Activated T-cell treated with anti-CD3 and anti-CD28 coated beads, Interleukin-2, amount 50 U/mL, for 4 hours (primary cell): ENCODE data around the gene CLCN5. TPM values are rescaled to one million over a fixed set of nuclear protein-coding genes. Genes with fewer than 3 reads are reported as not detected.
"Not testable (repeated sequence)": the region's sequence is repeated elsewhere in the genome, so short reads cannot be mapped to it uniquely, and the experiment has no call there.

ENCODE experiments used
- ATAC-seq, 2 donors: fragments of 200-7000 bp; cut with Tn5 transposase; one replicate each; pipeline ENCODE4 v1.10.0; 2021
- DNase-seq: peaks from one replicate; pipeline ENCODE4 v3.0.0-alpha.2; 2020
- H3K27me3 Mint-ChIP-seq: one replicate; pipeline ENCODE4 v1.8.0; 2021; ENCODE audit warnings: low read depth, mixed read lengths
- H3K36me3 Mint-ChIP-seq: one replicate; pipeline ENCODE4 v1.8.0; 2022; ENCODE audit warnings: mixed read lengths; ENCODE audit not compliant: insufficient read depth
- H3K4me1 Mint-ChIP-seq: one replicate; pipeline ENCODE4 v1.8.0; 2021; ENCODE audit warnings: low read depth, mixed read lengths
- H3K4me3 Mint-ChIP-seq: one replicate; pipeline ENCODE4 v1.8.0; 2021; ENCODE audit warnings: mild to moderate bottlenecking, moderate library complexity, mixed read lengths
- H3K9me3 Mint-ChIP-seq: one replicate; pipeline ENCODE4 v1.8.0; 2021; ENCODE audit warnings: mixed read lengths
- total RNA-seq, 3 donors: library from RNA; stranded (reverse); gene quantifications; one replicate each; pipeline ENCODE4 v1.2.1, GENCODE V29; 2021

CLCN5 gene
- total RNA-seq, 3 donors from 2014 or later, result 3.0 to 4.4 (median 3.2) TPM

- Mint-ChIP-seq H3K4me1 (no peaks in the 10 kb centered on the region), H3K9me3 (no peaks in the 10 kb centered on the region), H3K4me3 (no peak overlapping the region), H3K27me3 (no peaks in the 10 kb centered on the region), H3K36me3 (no peaks in the 10 kb centered on the region)
- DNase-seq (no peak), ATAC-seq (no peak)
Measured at GRCh38 chrX:49995795-49996455, 73.5 kb downstream of the CLCN5 start.

- H3K27me3 Mint-ChIP-seq, result no peaks in the 10 kb centered on the region
- H3K9me3 Mint-ChIP-seq, result no peaks in the 10 kb centered on the region
- ATAC-seq (no peak), DNase-seq (no peak)
- H3K4me1 Mint-ChIP-seq, result no peaks in the 10 kb centered on the region
- H3K36me3 Mint-ChIP-seq, result no peaks in the 10 kb centered on the region
- H3K4me3 Mint-ChIP-seq, result no peak overlapping the region
Measured at GRCh38 chrX:49996474-49996873, 74.1 kb downstream of the CLCN5 start.

GRCh38 chrX:49999087-49999486, 76.7 kb downstream of the CLCN5 start:
- no peaks in the 10 kb centered on the region for H3K9me3 Mint-ChIP-seq
- no peaks in the 10 kb centered on the region for H3K4me1 Mint-ChIP-seq
- ATAC-seq (peak in 1 of 2 donors; percentile 46), DNase-seq (no peak)
- H3K4me3 Mint-ChIP-seq, result no peak overlapping the region
- H3K36me3 Mint-ChIP-seq, result no peaks in the 10 kb centered on the region
- H3K27me3 Mint-ChIP-seq, result no peaks in the 10 kb centered on the region

- H3K4me1 Mint-ChIP-seq, result no peaks in the 10 kb centered on the region
- no peaks in the 10 kb centered on the region for H3K27me3 Mint-ChIP-seq
- H3K36me3 Mint-ChIP-seq, result no peaks in the 10 kb centered on the region
- ATAC-seq (no peak), DNase-seq (no peak)
- no peak overlapping the region for H3K4me3 Mint-ChIP-seq
- H3K9me3 Mint-ChIP-seq, result no peaks in the 10 kb centered on the region
Measured at GRCh38 chrX:50000937-50001542, 78.6 kb downstream of the CLCN5 start.

- Mint-ChIP-seq H3K9me3 (no peaks in the 10 kb centered on the region), H3K4me3 (no peak overlapping the region), H3K27me3 (no peaks in the 10 kb centered on the region), H3K4me1 (no peaks in the 10 kb centered on the region), H3K36me3 (no peaks in the 10 kb centered on the region)
- DNase-seq (no peak), ATAC-seq (no peak)
Measured at GRCh38 chrX:50002067-50002714, 79.8 kb downstream of the CLCN5 start.

GRCh38 chrX:50003467-50003866, 81.1 kb downstream of the CLCN5 start:
- no peak for ATAC-seq
- H3K36me3 Mint-ChIP-seq, result no peaks in the 10 kb centered on the region
- no peak for DNase-seq
- no peaks in the 10 kb centered on the region for H3K27me3 Mint-ChIP-seq
- H3K4me1 Mint-ChIP-seq, result no peaks in the 10 kb centered on the region
- H3K4me3 Mint-ChIP-seq, result no peak overlapping the region
- no peaks in the 10 kb centered on the region for H3K9me3 Mint-ChIP-seq

- no peaks in the 10 kb centered on the region for H3K36me3 Mint-ChIP-seq
- no peaks in the 10 kb centered on the region for H3K9me3 Mint-ChIP-seq
- no peak overlapping the region for H3K4me3 Mint-ChIP-seq
- H3K4me1 Mint-ChIP-seq, result no peaks in the 10 kb centered on the region
- ATAC-seq (no peak), DNase-seq (no peak)
- no peaks in the 10 kb centered on the region for H3K27me3 Mint-ChIP-seq
Measured at GRCh38 chrX:50003927-50004326, 81.5 kb downstream of the CLCN5 start.

GRCh38 chrX:50025591-50025990, 103.2 kb downstream of the CLCN5 start:
- not testable (repeated sequence) for H3K4me1 Mint-ChIP-seq, H3K36me3 Mint-ChIP-seq, ATAC-seq, H3K27me3 Mint-ChIP-seq, H3K4me3 Mint-ChIP-seq, DNase-seq
- peaks cover 15% of the 10 kb centered on the region for H3K9me3 Mint-ChIP-seq

- H3K4me3 Mint-ChIP-seq, result no peak overlapping the region
Measured at GRCh38 chrX:50035126-50035525, 112.7 kb downstream of the CLCN5 start.

GRCh38 chrX:50036426-50036825, 114.0 kb downstream of the CLCN5 start:
- H3K4me3 Mint-ChIP-seq, result no peak overlapping the region
- no peaks in the 10 kb centered on the region for H3K27me3 Mint-ChIP-seq
- peaks cover 6% of the 10 kb centered on the region for H3K36me3 Mint-ChIP-seq
- no peaks in the 10 kb centered on the region for H3K9me3 Mint-ChIP-seq
- DNase-seq (no peak), ATAC-seq (no peak)
- no peaks in the 10 kb centered on the region for H3K4me1 Mint-ChIP-seq

More at GRCh38 chrX:50035126-50035525, 112.7 kb downstream of the CLCN5 start:
- peaks cover 6% of the 10 kb centered on the region for H3K36me3 Mint-ChIP-seq
- no peaks in the 10 kb centered on the region for H3K4me1 Mint-ChIP-seq
- H3K9me3 Mint-ChIP-seq, result no peaks in the 10 kb centered on the region
- no peak for DNase-seq
- ATAC-seq, result no peak
- H3K27me3 Mint-ChIP-seq, result no peaks in the 10 kb centered on the region

- peaks cover 4% of the 10 kb centered on the region for H3K36me3 Mint-ChIP-seq
- H3K4me3 Mint-ChIP-seq, result no peak overlapping the region
- no peaks in the 10 kb centered on the region for H3K27me3 Mint-ChIP-seq
- H3K9me3 Mint-ChIP-seq, result no peaks in the 10 kb centered on the region
- ATAC-seq, result no peak
- DNase-seq, result no peak
- H3K4me1 Mint-ChIP-seq, result no peaks in the 10 kb centered on the region
Measured at GRCh38 chrX:50045823-50046222, 123.4 kb downstream of the CLCN5 start.

- H3K9me3 Mint-ChIP-seq, result no peaks in the 10 kb centered on the region
- no peak overlapping the region for H3K4me3 Mint-ChIP-seq
- DNase-seq (no peak), ATAC-seq (no peak)
- H3K36me3 Mint-ChIP-seq, result no peaks in the 10 kb centered on the region
- no peaks in the 10 kb centered on the region for H3K4me1 Mint-ChIP-seq
- H3K27me3 Mint-ChIP-seq, result no peaks in the 10 kb centered on the region
Measured at GRCh38 chrX:50049228-50049627, 126.8 kb downstream of the CLCN5 start.

- Mint-ChIP-seq H3K4me3 (no peak overlapping the region), H3K27me3 (no peaks in the 10 kb centered on the region), H3K4me1 (no peaks in the 10 kb centered on the region), H3K9me3 (no peaks in the 10 kb centered on the region), H3K36me3 (no peaks in the 10 kb centered on the region)
- no peak for DNase-seq
- no peak for ATAC-seq
Measured at GRCh38 chrX:50054147-50054546, 131.8 kb downstream of the CLCN5 start.

GRCh38 chrX:50066318-50066937, 144.0 kb downstream of the CLCN5 start:
- no peak for DNase-seq

More at GRCh38 chrX:50066318-50066937, 144.0 kb downstream of the CLCN5 start:
- Mint-ChIP-seq H3K4me3 (no peak overlapping the region), H3K9me3 (no peaks in the 10 kb centered on the region), H3K27me3 (no peaks in the 10 kb centered on the region), H3K4me1 (no peaks in the 10 kb centered on the region), H3K36me3 (no peaks in the 10 kb centered on the region)
- ATAC-seq, result no peak
